ENCODE results near the gene PJA2.

- no peak for TF ChIP-seq GATA2 (IDR thresholded peaks at IDR 0.05; ENCODE audit: low read depth, low read length)
- no peak for TF ChIP-seq GATA3 (IDR thresholded peaks at IDR 0.05; ENCODE audit: low read depth, low read length)
Measured at GRCh38 chr5:109396965-109397364, 12.8 kb downstream of the PJA2 start.

Measured in SH-SY5Y (cell line).